Activated gamma-delta T cell treated with anti-CD3 and anti-CD28 coated beads, Interleukin-2, amount 50 U/mL, for 16 hours (primary cell): ENCODE results near the gene BTNL2.
"Not testable (repeated sequence)": the region's sequence is repeated elsewhere in the genome, so short reads cannot be mapped to it uniquely, and the experiment has no call there.

ENCODE experiments used
- DNase-seq: peaks from one replicate; pipeline ENCODE4 v3.0.0-alpha.2; 2020; ENCODE audit warnings: low read depth

BTNL2 gene

GRCh38 chr6:32406857-32407256 is at the start of gene BTNL2:
BTNL2 (minus strand) TSS chr6:32407181; CDS start chr6:32407123, 58 bp downstream.
- no peak for DNase-seq

- no peak for DNase-seq
Measured at GRCh38 chr6:32449088-32449736, 42.2 kb upstream of the BTNL2 start.

GRCh38 chr6:32447932-32448331 is 41.0 kb upstream of the BTNL2 start:
- DNase-seq: no peak

- DNase-seq: no peak
Measured at GRCh38 chr6:32445321-32445854, 38.4 kb upstream of the BTNL2 start.

- no peak for DNase-seq
Measured at GRCh38 chr6:32444433-32444832, 37.5 kb upstream of the BTNL2 start.

GRCh38 chr6:32442977-32443552 is 36.1 kb upstream of the BTNL2 start:
- no peak for DNase-seq

GRCh38 chr6:32442243-32442667 is 35.3 kb upstream of the BTNL2 start:
- no peak for DNase-seq

GRCh38 chr6:32439602-32440214 is 32.7 kb upstream of the BTNL2 start, which contains the start of gene HLA-DRA:
HLA-DRA (plus strand) TSS chr6:32439887; CDS start chr6:32439951, 64 bp downstream.
- peak; percentile 14 for DNase-seq

GRCh38 chr6:32439139-32439538 is 32.2 kb upstream of the BTNL2 start:
- no peak for DNase-seq

GRCh38 chr6:32436995-32437836 is 30.2 kb upstream of the BTNL2 start:
- DNase-seq: no peak

GRCh38 chr6:32436186-32436585 is 29.2 kb upstream of the BTNL2 start:
- no peak for DNase-seq

GRCh38 chr6:32433950-32434349 is 27.0 kb upstream of the BTNL2 start:
- DNase-seq: not testable (repeated sequence)

GRCh38 chr6:32432050-32432450 is 25.1 kb upstream of the BTNL2 start:
- no peak for DNase-seq

- DNase-seq: no peak
Measured at GRCh38 chr6:32431142-32431541, 24.2 kb upstream of the BTNL2 start.

- no peak for DNase-seq
Measured at GRCh38 chr6:32430179-32430578, 23.2 kb upstream of the BTNL2 start.

- no peak for DNase-seq
Measured at GRCh38 chr6:32427934-32428474, 21.0 kb upstream of the BTNL2 start.

- no peak for DNase-seq
Measured at GRCh38 chr6:32427218-32427617, 20.2 kb upstream of the BTNL2 start.

- DNase-seq: no peak
Measured at GRCh38 chr6:32426338-32426737, 19.4 kb upstream of the BTNL2 start.

GRCh38 chr6:32424589-32425300 is 17.8 kb upstream of the BTNL2 start:
- no peak for DNase-seq

- DNase-seq: no peak
Measured at GRCh38 chr6:32416036-32416435, 9.1 kb upstream of the BTNL2 start.

GRCh38 chr6:32415521-32416019 is 8.6 kb upstream of the BTNL2 start:
- DNase-seq: peak; percentile 64
